T-helper 1 cell (primary cell): ENCODE results near the gene SERPINB2.
A peak's percentile ranks its signal among the peaks of the same experiment; 100 is the strongest.

Experiments used
- DNase-seq, 5 donors: peaks; one replicate each; pipeline ENCODE4 v3.0.0-alpha.2; 2012 to 2020
- total RNA-seq, 4 donors: gene quantifications; one replicate each; lab custom pipeline; 2026; lab: John Stamatoyannopoulos, UW

Gene SERPINB2, protein sequence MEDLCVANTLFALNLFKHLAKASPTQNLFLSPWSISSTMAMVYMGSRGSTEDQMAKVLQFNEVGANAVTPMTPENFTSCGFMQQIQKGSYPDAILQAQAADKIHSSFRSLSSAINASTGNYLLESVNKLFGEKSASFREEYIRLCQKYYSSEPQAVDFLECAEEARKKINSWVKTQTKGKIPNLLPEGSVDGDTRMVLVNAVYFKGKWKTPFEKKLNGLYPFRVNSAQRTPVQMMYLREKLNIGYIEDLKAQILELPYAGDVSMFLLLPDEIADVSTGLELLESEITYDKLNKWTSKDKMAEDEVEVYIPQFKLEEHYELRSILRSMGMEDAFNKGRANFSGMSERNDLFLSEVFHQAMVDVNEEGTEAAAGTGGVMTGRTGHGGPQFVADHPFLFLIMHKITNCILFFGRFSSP
- total RNA-seq = 0 reads per million in 4 donors

- DNase-seq = no peak
These were observed at the start of gene SERPINB2 for GRCh38 chr18:63887424-63887823. Gene SERPINB2 (plus strand): TSS chr18:63887705. CDS start chr18:63891445, 3,740 bp downstream.

DNA sequence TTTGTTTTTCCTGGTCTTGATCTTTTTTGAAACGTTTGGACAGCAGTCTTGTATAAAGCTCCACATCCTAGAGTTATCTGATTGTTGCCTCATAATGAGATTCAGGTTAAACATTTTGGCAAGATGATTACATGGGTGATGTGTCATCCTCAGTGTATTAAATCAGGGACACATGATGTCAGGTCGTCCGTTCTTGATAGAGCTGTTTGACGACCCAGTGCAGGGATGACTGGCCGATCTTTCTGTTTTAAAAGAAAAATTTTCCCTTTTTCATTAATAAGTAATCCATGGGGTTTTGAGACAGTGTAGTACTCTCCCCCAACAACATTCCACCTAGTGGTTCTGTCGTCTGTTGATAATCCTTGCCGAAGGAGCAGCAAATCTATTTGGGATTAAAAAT, 44.5 kb upstream of the SERPINB2 start:
- no peak for DNase-seq

- DNase-seq = no peak
These were observed 43.3 kb upstream of the SERPINB2 start for GRCh38 chr18:63844254-63844653.

GRCh38 chr18:63848159-63848558, 39.3 kb upstream of the SERPINB2 start:
- peak in 1 of 5 donors; percentile 23 for DNase-seq

DNA sequence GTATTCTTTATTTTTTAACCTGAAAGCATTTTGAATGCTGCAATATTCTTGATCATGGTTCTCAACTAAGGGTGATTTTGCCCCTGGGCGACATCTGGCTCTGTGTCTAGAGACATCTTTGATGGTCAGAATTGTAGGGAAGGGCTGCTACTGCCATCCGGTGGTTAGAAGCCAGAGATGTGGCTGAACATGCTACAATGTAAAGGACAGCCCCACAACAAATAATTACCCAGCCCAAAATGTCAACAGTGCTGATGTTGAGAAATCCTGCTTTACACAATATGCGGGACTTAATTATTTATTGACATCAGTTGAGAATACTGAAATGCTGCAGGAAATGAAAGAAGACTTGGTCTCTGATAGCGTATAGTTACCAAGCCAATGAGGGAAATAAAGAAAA, 37.5 kb upstream of the SERPINB2 start:
- no peak for DNase-seq

DNA sequence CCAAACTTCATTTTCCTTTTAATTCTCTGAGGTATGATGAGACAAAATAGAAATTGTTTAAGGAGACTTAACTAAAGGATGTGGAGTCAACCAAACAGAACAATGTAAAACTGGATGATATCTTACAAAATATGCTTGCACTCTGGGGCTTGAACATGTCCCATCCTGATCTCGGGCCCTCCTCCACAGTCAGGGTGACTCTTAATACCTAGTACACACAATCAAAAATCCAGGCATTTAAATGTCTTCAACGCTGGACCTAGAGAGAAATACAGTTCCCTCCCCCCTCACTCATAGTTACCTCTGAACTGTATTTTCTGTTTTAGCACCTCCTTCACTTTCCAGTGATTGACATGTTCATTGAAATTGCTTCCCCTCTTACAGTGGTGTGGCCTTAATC, 36.9 kb upstream of the SERPINB2 start:
- DNase-seq = no peak

DNA sequence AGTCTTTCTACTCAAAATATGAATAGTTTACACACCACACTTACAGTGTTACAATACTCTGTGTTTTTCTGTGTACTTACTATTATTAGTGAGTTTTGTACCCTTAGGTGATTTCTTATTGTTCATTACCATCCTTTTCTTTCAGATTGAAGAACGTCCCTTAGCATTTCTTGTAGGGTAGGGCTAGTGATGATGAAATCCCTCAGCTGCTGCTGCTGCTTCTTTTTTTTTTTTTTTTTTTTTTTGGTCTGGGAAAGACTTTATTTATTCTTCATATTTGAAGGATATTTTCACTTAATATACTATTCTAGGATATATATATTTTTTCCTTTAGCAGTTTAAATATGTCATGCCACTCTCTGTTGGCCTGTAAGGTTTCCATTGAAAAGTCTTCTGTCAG, 29.0 kb upstream of the SERPINB2 start:
- no peak for DNase-seq

DNA sequence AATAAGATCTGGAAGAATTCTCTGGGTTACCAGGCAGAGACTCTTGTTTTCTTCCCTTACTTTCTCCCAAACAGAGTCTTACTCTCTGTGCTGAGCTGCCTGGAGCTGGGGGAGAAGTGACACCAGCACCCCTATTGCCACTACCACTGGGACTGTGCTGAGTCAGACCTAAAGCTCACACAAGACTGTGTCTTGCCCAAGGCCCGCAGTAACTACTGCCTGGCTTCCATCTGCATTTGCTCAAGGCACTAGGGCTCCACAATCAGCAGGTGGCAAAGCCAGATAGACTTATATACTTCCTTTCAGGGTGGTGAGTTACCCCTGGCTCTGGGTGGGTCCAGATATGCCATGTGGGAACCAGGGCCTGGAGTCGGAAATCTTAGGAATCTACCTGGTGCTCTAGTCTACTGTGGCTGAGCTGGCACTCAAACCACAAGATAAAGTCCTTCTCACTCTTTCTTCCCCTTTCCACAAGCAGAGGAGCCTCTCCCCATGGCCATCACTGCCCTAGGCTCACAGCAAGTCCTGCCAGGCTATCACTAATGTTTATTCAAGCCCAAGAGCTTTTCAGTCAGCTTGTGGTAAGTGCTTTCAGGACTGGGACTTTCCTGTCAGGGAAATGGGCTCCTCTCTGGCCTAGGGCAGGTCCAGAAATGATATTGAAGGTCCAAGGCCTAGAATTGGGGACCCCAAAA, 27.6 kb upstream of the SERPINB2 start:
- DNase-seq = no peak

DNA sequence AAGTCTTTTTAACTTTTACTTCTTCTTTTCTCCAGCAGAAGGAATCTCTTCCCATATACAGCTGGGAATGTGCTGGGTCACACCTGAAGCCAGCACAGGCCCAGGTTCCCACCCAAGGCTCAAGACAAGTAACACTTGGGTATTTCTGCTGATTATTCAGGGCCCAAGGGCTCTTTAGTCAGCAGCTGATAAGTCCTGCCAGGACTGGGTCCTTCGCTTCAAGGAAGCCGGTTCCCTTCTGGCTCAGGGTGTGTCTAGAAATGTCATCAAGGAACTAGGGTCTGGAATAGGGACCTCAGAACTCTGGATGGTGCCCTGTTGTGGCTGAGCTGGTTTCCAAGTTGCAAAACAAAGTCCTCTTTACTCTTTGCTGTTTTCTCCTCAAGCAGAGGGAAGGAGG, 27.0 kb upstream of the SERPINB2 start:
- no peak for DNase-seq

GRCh38 chr18:63867368-63868125, 20.0 kb upstream of the SERPINB2 start:
- no peak for DNase-seq

- DNase-seq = no peak
These were observed 19.0 kb upstream of the SERPINB2 start for GRCh38 chr18:63868546-63868945.

DNA sequence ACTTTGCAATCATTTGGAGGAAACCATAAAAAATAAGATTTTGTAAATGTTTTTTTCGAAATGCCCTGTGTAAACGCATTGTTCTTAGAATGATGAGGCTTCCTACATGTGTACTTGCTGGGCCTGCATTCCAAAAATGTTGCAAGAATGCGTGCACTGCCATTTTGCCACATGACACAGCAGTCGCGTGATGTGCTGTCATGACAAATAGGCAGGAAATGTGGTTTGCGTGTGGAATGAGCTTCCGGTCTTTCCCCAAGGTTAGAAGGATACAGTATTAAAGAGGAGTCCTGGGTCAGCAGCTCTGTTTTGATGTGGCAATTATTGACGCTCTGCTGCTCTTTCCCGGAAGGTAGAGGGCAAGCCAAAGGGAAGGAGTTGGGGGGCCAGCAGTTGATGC, 18.1 kb upstream of the SERPINB2 start:
- no peak for DNase-seq

GRCh38 chr18:63869851-63870250, 17.7 kb upstream of the SERPINB2 start:
- DNase-seq = no peak

DNA sequence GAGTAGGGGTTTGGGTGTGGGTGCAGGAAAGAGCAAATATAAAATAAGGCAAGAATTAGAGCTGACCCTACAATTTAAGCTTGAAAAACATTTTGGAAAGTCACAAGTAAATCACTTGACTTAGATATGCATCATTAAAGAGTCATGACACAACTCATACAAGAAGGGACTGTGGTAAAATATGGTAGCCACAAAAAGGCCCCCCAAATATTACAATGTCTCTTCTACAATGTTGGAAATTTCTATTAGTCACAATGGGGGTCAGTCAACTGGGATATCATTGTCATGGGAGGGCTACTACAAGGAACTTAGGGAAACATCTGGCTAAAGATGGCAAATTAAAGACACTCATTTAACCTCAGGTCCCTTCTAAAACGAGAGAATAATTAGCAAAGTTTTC, 15.7 kb upstream of the SERPINB2 start:
- DNase-seq = no peak

DNA sequence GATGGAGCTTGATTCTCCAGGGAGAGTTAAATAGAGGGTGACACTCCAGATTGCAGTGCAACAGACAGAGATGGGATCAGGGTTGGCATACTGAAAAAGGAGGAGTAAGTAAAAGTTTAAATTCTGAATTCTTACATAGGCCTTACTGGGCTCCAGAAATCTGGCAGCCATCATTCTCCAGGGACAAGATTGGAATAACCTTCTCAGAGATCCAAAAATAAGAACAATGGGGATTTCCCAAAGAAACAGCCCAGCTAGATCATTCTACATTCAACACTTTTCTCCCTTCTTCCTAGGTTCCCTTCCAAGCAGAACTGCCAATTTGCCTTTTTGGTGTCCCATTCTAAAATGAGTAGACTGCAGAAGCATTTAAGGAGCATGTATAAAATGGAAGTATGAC, 14.9 kb upstream of the SERPINB2 start:
- DNase-seq = no peak

- DNase-seq = no peak
These were observed 9.2 kb upstream of the SERPINB2 start for GRCh38 chr18:63878343-63878742.

- DNase-seq = no peak
These were observed 8.6 kb upstream of the SERPINB2 start for GRCh38 chr18:63878925-63879324.

- no peak for DNase-seq
These were observed 7.8 kb upstream of the SERPINB2 start for GRCh38 chr18:63879709-63880108.

GRCh38 chr18:63881851-63882250, 5.7 kb upstream of the SERPINB2 start:
- DNase-seq = no peak

- DNase-seq = no peak
These were observed 5.0 kb upstream of the SERPINB2 start for GRCh38 chr18:63882333-63883141.

DNA sequence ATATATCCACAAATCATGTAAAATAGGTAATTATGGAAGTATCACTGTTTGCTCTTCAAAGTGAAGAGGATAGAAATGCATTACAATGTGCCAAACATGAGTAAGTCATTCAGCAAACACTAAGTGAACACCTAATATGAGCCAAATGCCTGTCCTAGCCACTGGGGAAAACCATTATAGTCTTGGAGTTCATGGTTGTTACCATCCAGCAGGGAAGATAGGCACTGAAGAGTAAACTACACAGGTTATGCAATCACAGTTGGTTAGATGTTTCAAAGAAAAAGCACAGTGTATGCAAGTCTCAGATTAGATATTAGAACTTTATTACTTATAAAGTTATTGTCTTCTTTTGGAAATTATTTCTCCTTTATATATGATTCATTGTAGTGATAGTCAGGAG, 3.9 kb upstream of the SERPINB2 start:
- DNase-seq = no peak

- DNase-seq = no peak
These were observed 1.1 kb downstream of the SERPINB2 start for GRCh38 chr18:63888470-63889190.
